B cell (primary cell): Measurements from ENCODE around the gene PRODH. TPM values are rescaled to one million over a fixed set of nuclear protein-coding genes. Genes with fewer than 3 reads are reported as not detected.
"Not testable (repeated sequence)": the region's sequence is repeated elsewhere in the genome, so short reads cannot be mapped to it uniquely, and the experiment has no call there.

Experiments used
- ATAC-seq: fragments of 200-7000 bp; cut with Tn5 transposase; one replicate; pipeline ENCODE4 v1.10.0; 2021; ENCODE audit warnings: low read depth, mild to moderate bottlenecking, moderate number of reproducible peaks, moderate library complexity
- CTCF ChIA-PET: fragments of 350-600 bp; sonication (Branson Sonifier 250); formaldehyde crosslinking; loops from one replicate; lab custom pipeline; 2021; ENCODE audit warnings: antibody characterized with exemption, inconsistent platforms; lab: Charles Lee
- POLR2A ChIA-PET: fragments of 350-600 bp; sonication (Branson Sonifier 250); formaldehyde crosslinking; loops from one replicate; lab custom pipeline; 2021; ENCODE audit warnings: antibody characterized with exemption; lab: Charles Lee
- DNase-seq: peaks from one replicate; pipeline ENCODE4 v3.0.0; 2013
- H2AFZ ChIP-seq: 2 replicates; pipeline ENCODE4 v1.6.1; 2012; ENCODE audit warnings: mild to moderate bottlenecking, low read depth, low read length; ENCODE audit not compliant: insufficient read depth, poor library complexity, severe bottlenecking
- H3K27ac ChIP-seq, 2 donors: 1 replicate in 1 of 2; 2 replicates in 1 of 2; pipeline ENCODE4 v1.5.1; 2012 to 2013; ENCODE audit warnings: low read length in 2 of 2, mild to moderate bottlenecking in 2 of 2, moderate library complexity in 1 of 2
- H3K27me3 ChIP-seq, 4 experiments: fragments of 200-600 bp in 1 of 4; sonication (generic) in 1 of 4; replicated peaks in 1 of 4; 1 replicate in 2 of 4; 2 replicates in 2 of 4; pipeline versions ENCODE4 v1.6.1 to v1.7.0; 2013 to 2016; ENCODE audit warnings: low read length in 3 of 4, mild to moderate bottlenecking in 2 of 4, mixed read lengths in 1 of 4, moderate library complexity in 1 of 4; ENCODE audit not compliant: insufficient read depth in 4 of 4, control insufficient read depth in 3 of 4; ENCODE audit errors: control extremely low read depth in 1 of 4
- H3K36me3 ChIP-seq, 2 experiments: replicated peaks in 1 of 2; 1 replicate in 1 of 2; 2 replicates in 1 of 2; pipeline versions ENCODE4 v1.6.1 to v1.7.1; 2013; ENCODE audit warnings: low read length in 1 of 2; ENCODE audit not compliant: insufficient read depth in 2 of 2, control insufficient read depth in 1 of 2; ENCODE audit errors: control extremely low read depth in 1 of 2, extremely low read depth in 1 of 2
- H3K4me1 ChIP-seq, 2 donors: fragments of 200-600 bp in 1 of 2; sonication (generic) in 1 of 2; 1 replicate in 1 of 2; 2 replicates in 1 of 2; pipeline versions ENCODE4 v1.5.1 to v1.6.1; 2013 to 2017; ENCODE audit warnings: low read length in 2 of 2; ENCODE audit not compliant: control insufficient read depth in 2 of 2, insufficient read depth in 2 of 2
- H3K4me2 ChIP-seq: replicated peaks from 2 replicates; pipeline ENCODE3; 2012; ENCODE audit warnings: mild to moderate bottlenecking, low read depth, low read length; ENCODE audit not compliant: poor library complexity, severe bottlenecking
- H3K4me3 ChIP-seq, 5 experiments: fragments of 200-600 bp in 1 of 5; sonication (generic) in 1 of 5; 1 replicate in 3 of 5; 2 replicates in 2 of 5; pipeline versions ENCODE4 v1.5.1 to v1.7.0; 2011 to 2016; ENCODE audit warnings: low read length in 4 of 5, mild to moderate bottlenecking in 4 of 5, low read depth in 2 of 5, control low read depth in 1 of 5, moderate library complexity in 1 of 5; ENCODE audit not compliant: insufficient read depth in 1 of 5; ENCODE audit errors: control extremely low read depth in 1 of 5, extremely low read depth in 1 of 5
- H3K79me2 ChIP-seq: fragments of 200-600 bp; sonication (generic); one replicate; pipeline ENCODE4 v1.6.0; 2016; ENCODE audit warnings: low read length; ENCODE audit not compliant: control insufficient read depth, insufficient read depth
- H3K9ac ChIP-seq: fragments of 200-600 bp; sonication (generic); 2 replicates; pipeline ENCODE4 v1.6.1; 2017; ENCODE audit warnings: mild to moderate bottlenecking, low read length, moderate library complexity
- H3K9me3 ChIP-seq, 3 donors: one replicate each; pipeline versions ENCODE4 v1.6.1 to v1.7.1; 2013; ENCODE audit warnings: low read length in 2 of 3; ENCODE audit not compliant: control insufficient read depth in 2 of 3, insufficient read depth in 1 of 3; ENCODE audit errors: control extremely low read depth in 1 of 3
- H4K20me1 ChIP-seq: 2 replicates; pipeline ENCODE4 v1.6.0; 2012; ENCODE audit warnings: mild to moderate bottlenecking, low read length; ENCODE audit not compliant: insufficient read depth, control insufficient read depth, poor library complexity, severe bottlenecking
- H3K27ac Mint-ChIP-seq: one replicate; pipeline ENCODE4 v1.8.0; 2021; ENCODE audit warnings: mixed read lengths
- H3K27me3 Mint-ChIP-seq: one replicate; pipeline ENCODE4 v1.8.0; 2021; ENCODE audit warnings: mixed read lengths
- H3K4me1 Mint-ChIP-seq: one replicate; pipeline ENCODE4 v1.8.0; 2021; ENCODE audit warnings: mixed read lengths
- H3K4me3 Mint-ChIP-seq: one replicate; pipeline ENCODE4 v1.8.0; 2021; ENCODE audit warnings: mixed read lengths
- H3K9me3 Mint-ChIP-seq: one replicate; pipeline ENCODE4 v1.8.0; 2022; ENCODE audit warnings: mixed read lengths; ENCODE audit not compliant: insufficient read depth
- WGBS: methylation state at CpG from one replicate; pipeline ENCODE4 v1.1.5; 2013; ENCODE audit warnings: missing lambda C conversion rate; ENCODE audit not compliant: insufficient coverage; 5-methylcytosine and 5-hydroxymethylcytosine counted together
- intact Hi-C: fragments of 100-400 bp; cut with micrococcal nuclease; formaldehyde crosslinking; loops from one replicate; pipeline ENCODE4 v1.10.0; 2022
- polyA plus RNA-seq: library from polyadenylated mRNA; depleted of rRNA; stranded (reverse); fragments of >200 nt; gene quantifications from 2 replicates; pipeline ENCODE4 v1.2.3, GENCODE V29; 2012
- total RNA-seq, 2 donors: library from RNA; stranded (reverse); fragments of 120-200 nt in 1 of 2; gene quantifications; 1 replicate in 1 of 2; 2 replicates in 1 of 2; pipeline versions ENCODE4 v1.2.3 to v1.2.4, GENCODE V29; 2013 to 2022

The PRODH gene
- total and polyA plus RNA-seq, 2 donors (not counting 1 experiment from before 2014, with no cell fraction given) = not detected

DNA sequence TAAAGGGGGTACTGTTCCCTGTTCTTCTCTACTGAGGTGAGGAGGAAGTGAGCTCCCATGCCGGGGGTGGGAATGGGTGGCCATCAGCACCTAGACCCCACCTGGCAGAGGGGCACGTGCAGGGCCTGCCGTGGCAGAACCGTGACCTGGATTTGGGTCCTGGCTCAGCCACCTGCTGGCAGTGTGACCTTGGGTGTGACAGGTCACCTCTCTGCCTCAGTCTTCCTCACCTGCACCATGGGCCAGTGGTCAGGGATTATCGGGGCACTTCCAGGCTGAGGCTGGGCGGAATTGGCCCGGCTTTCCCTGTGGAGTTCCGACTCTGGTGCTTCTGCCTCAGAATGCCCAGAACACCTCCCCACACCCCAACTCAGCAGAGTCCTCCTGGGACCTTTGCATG lies 36.5 kb upstream of the PRODH start:
- H3K9me3 Mint-ChIP-seq, ATAC-seq, H2AFZ ChIP-seq, H3K4me3 ChIP-seq, H3K9me3 ChIP-seq, H3K79me2 ChIP-seq, CTCF ChIA-PET, H3K4me2 ChIP-seq, H4K20me1 ChIP-seq, H3K4me3 Mint-ChIP-seq, POLR2A ChIA-PET, H3K27ac Mint-ChIP-seq, H3K4me1 ChIP-seq, H3K9ac ChIP-seq, intact Hi-C loops, DNase-seq, H3K36me3 ChIP-seq, H3K27ac ChIP-seq, H3K4me1 Mint-ChIP-seq: not testable (repeated sequence)
- peaks cover 19% of the 10 kb centered on the region for H3K27me3 Mint-ChIP-seq
- H3K27me3 ChIP-seq = peaks cover 0 to 17% (median 3%) of the 10 kb centered on the region in 4 experiments
- 83% methylated on average over 5 of the region's 8 CpGs for WGBS

DNA sequence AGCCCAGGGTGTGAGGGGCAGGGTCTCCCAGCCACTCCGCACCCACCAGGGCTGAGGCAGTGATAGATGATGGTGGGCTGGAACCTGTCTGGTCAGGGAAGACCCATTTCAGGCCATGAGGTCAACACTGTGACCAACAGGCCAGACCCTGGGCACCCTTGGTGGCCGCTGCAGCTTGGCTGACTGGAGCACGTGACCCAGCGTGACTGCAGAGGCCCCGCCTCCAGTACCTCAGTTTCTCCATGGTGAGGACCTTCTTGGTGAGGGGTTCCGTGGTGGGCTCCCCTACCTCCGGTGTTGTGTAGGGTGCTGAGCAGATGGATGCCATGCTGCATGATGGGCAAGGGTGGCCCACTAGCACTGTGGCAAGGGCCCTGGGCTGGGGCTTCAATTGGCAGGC lies 35.9 kb upstream of the PRODH start:
- H3K9me3 ChIP-seq, H3K27ac ChIP-seq, DNase-seq, ATAC-seq, H2AFZ ChIP-seq, H3K4me2 ChIP-seq, intact Hi-C loops, H3K4me1 ChIP-seq, H3K36me3 ChIP-seq, H3K79me2 ChIP-seq, H3K9ac ChIP-seq, H3K27ac Mint-ChIP-seq, H4K20me1 ChIP-seq, H3K4me3 ChIP-seq, H3K9me3 Mint-ChIP-seq, CTCF ChIA-PET, H3K4me1 Mint-ChIP-seq, POLR2A ChIA-PET: not testable (repeated sequence)
- peaks cover 0 to 17% (median 3%) of the 10 kb centered on the region in 4 experiments for H3K27me3 ChIP-seq
- Mint-ChIP-seq H3K27me3 (peaks cover 20% of the 10 kb centered on the region), H3K4me3 (peak overlapping the region; percentile 80)
- 97% methylated on average over 4 of the region's 7 CpGs for WGBS
